ENCODE data around the gene CDH16.
"Not testable (repeated sequence)": the region's sequence is repeated elsewhere in the genome, so short reads cannot be mapped to it uniquely, and the experiment has no call there.

Gene CDH16, protein sequence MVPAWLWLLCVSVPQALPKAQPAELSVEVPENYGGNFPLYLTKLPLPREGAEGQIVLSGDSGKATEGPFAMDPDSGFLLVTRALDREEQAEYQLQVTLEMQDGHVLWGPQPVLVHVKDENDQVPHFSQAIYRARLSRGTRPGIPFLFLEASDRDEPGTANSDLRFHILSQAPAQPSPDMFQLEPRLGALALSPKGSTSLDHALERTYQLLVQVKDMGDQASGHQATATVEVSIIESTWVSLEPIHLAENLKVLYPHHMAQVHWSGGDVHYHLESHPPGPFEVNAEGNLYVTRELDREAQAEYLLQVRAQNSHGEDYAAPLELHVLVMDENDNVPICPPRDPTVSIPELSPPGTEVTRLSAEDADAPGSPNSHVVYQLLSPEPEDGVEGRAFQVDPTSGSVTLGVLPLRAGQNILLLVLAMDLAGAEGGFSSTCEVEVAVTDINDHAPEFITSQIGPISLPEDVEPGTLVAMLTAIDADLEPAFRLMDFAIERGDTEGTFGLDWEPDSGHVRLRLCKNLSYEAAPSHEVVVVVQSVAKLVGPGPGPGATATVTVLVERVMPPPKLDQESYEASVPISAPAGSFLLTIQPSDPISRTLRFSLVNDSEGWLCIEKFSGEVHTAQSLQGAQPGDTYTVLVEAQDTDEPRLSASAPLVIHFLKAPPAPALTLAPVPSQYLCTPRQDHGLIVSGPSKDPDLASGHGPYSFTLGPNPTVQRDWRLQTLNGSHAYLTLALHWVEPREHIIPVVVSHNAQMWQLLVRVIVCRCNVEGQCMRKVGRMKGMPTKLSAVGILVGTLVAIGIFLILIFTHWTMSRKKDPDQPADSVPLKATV

DNA sequence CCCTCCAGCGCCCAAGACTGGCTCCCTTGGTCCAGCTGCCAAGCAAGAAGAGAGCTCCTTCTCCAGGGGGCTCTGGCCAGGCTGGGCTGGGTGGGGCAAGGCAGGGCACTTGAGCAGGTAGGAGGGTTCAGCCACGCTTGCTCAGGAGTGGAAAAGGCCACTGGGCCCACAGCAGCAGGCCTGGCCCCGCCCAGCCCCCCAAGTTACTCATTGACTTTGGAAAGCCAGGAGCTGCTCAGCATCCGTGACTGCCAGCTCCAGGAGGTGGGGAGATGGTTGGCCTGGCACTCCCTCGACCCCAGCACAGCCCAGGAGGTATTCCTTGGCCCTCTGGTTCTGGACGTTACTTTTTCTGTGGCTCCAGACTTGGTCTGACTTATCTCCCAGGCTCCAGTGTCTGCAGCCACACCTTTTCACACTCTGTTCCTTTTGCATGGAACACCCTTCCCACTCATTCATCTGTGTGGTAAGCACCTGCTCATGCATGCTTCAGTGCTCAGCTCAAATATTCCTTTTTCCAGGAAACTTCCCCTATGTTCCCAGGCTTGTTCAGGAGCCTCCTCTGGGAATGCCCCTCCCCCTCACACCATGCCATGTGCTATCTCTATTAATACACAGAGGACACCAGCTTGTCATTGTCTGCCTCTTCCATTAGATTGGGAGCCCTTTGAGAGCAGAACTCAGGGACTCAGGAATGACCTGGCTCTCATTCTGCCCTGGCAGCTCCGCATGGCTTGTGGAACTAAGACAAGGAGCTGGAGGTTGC lies at the start of gene CDH16:
TSS of gene CDH16 (minus strand) at position 83 of the 766 bp plus-strand sequence. CDS start 820 bp downstream, outside the sequence.
- no peak for DNase-seq

- no peak for DNase-seq
Observed at GRCh38 chr16:66964049-66964448, 45.4 kb upstream of the CDH16 start.

DNA sequence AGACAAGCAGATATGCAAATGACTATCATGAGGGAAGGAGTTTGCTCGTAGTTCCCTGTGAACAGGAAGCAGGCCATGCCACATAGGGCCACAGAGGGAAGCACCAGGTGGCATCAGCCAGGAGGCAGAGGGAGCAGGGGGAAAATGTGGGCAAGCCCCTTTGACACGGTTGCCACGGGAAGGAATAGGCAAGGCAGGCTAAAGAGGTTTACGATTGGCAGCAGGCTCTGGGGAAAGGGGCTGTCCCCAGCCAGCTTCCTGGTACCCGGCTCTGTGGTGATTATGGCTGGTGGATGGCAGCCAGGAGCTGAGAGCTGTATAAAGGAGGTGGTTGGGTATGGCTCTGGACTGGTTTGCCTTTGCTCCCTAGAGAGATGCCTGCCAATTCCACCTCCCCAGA lies 43.2 kb upstream of the CDH16 start:
- DNase-seq = peak; percentile 33

GRCh38 chr16:66961065-66961744 lies 42.5 kb upstream of the CDH16 start, which contains the start of gene CES3:
Gene CES3, plus strand, starts transcription at chr16:66961266. Its CDS starts 42 bp downstream, at chr16:66961308.
- DNase-seq = peak; percentile 91

- no peak for DNase-seq
Observed at GRCh38 chr16:66960270-66960669, 41.6 kb upstream of the CDH16 start.

GRCh38 chr16:66959704-66960161 lies 41.0 kb upstream of the CDH16 start:
- DNase-seq = no peak

- DNase-seq = no peak
Observed at GRCh38 chr16:66958857-66959703, 40.4 kb upstream of the CDH16 start.

GRCh38 chr16:66956154-66956457 lies 37.4 kb upstream of the CDH16 start:
- DNase-seq = not testable (repeated sequence)

DNA sequence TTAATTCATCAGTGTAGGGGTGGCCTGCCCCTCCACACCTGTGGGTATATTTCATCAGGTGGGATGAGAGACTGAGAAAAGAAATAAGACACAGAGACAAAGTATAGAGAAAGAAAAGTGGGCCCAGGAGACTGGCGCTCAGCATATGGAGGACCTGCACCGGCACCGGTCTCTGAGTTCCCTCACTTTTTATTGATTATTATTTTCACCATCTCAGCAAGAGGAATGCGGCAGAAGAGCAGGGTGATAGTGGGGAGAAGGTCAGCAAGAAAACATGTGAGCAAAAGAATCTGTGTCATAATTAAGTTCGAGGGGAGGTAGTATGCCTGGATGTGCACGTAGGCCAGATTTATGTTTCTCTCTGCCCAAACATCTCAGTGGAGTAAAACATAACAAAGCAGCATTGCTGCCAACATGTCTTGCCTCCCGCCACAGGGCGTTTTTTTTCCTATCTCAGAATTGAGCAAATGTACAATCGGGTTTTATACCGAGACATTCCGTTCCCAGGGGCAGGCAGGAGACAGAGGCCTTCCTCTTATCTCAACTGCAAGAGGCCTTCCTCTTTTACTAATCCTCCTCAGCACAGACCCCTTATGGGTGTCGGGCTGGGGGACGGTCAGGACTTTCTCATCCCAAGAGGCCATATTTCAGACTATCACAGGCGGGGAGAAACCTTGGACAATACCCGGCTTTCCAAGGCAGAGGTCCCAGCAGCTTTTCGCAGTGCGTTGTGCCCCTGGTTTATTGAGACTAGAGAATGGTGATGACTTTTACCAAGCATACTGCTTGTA lies 36.9 kb upstream of the CDH16 start:
- DNase-seq = peak; percentile 33

GRCh38 chr16:66954097-66954659 lies 35.5 kb upstream of the CDH16 start:
- peak; percentile 90 for DNase-seq

GRCh38 chr16:66953462-66954096 lies 34.9 kb upstream of the CDH16 start:
- no peak for DNase-seq

DNA sequence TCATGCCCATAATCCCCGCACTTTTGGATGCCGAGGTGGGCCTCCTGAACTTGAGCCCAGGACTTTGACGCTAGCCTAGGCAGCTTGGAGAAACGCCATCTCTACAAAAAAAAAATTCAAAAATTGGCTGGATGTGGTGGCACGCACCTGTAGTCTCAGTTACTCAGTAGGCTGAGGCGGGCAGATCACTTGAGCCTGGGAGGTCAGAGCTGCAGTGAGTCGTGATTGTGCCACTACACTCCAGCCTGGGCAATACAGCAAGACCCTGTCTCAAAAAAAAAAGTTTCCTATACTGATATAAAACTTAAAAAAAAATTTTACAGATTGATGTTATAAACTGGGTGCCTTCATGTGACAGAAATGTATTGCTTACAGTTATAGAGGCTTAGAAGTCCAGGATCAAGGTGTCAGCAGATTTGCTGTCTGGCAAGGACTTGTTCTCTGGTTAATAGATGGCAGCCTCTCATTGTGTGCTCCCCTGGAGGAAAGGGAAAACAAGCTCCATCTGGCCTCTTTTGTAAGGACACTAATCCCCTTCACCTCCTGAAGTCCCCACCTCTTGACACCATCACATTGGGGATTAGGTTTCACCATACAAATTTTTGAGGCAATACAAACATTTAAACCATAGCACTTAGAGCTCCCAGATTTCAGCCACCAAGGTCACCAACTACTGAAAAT lies 33.9 kb upstream of the CDH16 start:
- DNase-seq = no peak

DNA sequence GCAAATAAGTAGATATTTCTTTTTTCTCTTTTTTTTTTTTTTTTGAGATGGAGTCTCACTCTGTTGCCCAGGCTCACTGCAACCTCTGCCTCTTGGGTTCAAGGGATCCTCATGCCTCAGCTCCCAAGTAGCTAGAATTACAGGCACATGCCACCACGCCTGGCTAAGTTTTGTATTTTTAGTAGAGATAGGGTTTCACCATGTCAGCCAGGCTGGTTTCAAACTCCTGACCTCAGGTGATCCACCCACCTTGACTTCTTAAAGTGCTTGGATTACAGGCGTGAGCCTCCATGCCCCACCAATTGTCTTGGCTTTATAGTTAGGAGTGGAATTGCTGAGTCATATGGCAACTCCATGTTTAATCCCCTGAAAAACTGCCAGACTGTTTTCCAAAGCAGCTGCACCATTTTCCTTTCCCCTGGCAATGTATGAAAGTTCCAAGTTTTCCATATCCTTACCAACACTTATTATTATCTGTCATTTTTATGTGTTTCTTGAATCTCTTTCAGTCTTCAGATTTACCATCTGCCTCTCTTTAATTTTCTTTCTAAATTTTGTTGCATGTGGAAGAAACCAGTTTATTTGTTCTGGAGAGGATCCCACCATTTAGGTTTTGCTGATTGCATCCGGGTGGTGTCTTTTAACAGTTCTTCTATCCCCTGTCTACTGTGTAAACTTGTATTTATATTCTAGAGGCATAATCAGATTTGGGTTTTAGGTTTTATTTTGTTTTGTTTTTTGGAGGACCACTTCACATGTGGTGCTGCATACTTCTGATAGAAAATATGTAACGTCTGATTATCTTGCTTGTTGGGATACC lies 32.5 kb upstream of the CDH16 start:
- no peak for DNase-seq

DNA sequence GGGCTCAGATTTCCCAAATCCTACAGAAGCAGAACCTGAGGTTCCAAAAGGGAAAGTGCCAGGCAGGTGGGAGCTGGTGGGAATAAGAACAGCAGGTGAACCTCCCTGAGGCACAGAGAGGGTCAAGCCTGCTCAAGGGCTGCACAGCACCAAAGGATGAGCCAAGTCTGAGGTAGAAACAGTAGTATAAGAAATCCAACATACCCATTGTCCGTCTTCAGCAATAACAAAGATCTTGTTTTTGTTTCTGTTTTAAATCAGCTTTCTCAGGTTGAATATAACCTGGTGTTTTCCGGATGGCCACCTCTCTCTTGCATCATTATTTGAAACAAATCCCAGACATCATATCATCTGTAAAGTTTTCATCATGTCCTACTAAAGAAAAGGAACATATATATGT lies 31.8 kb upstream of the CDH16 start:
- DNase-seq = no peak

DNA sequence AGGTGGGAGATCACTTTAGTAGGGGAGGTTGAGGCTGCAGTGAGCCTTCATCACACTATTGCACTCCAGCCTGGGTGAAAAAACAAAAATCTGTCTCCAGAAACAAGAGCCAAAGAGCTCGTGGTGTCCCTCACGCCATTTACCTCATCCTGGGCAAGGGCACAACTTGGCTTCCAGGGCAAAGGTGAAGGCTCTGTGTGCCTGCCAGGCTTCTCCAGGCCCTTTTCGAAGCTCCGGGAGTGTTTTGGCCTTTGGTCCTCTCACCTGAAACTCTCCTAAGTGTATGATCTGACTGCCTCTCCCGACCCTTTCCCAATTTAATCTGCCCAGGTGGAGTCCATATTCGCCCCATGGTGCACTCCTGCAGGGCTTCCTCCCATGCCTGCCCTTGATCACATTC lies 30.8 kb upstream of the CDH16 start:
- no peak for DNase-seq

DNA sequence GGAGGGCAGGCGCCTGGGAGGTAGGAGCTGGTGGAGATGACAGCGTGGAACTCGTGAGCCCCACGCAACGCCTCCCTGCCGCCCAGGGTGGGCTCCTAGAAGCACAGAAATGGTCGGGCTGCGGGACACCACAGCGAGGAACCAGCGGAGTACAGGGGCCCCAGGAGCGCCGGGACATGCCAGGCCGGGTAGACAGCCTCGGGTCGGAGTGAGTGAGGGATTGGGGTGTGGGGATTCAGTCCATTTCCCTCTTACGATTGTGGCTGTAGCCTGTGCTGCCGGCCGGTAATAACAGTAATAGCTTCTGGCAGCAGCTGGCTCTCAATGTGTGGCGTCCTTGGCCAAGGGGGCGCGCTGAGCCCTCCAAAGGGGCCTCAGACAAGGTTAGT lies 30.1 kb upstream of the CDH16 start:
- no peak for DNase-seq

DNA sequence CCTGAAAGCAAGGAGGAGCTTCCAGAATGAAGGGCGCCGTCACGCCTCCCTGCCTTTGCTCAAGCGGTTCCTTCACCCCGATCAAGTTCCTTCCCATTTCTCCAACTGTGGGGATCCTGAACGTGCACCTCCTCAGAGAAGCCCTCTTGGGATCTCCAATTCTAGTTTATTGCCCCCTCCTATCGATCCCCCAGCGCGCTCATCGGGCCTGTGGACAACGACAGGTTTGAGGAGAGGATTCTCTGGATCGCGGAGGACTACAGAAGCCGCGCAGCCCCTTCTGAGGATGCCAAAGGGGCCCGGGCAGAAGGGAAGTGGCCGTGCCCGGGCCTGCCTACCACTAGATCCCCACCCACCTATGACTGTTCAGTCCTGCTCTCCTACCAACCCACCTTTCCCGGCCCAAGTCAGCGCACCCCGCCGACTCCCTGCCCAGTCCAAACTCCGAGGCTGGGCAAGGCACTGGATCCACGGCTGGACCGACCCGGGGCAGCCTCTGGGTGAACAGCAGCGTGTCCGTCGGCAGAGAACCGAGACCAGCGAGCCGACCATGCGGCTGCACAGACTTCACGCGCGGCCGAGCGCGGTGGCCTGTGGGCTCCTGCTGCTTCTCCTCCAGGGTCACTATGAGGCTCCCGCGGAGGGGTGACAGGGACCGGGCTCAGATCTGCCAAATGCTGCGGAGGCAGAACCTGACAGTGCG lies 29.6 kb upstream of the CDH16 start:
- DNase-seq = no peak
